ENCODE data around the gene HSPB1. TPM values are rescaled to one million over a fixed set of nuclear protein-coding genes. Genes with fewer than 3 reads are reported as not detected.

HSPB1 gene
- total RNA-seq, 1 experiment from 2014 or later = 198 TPM

- H3K27me3 Mint-ChIP-seq (ENCODE audit: insufficient read depth, unreplicated experiment) = no peaks in the 10 kb centered on the region
- no peak for DNase-seq (ENCODE audit: unreplicated experiment)
- H3K9me3 Mint-ChIP-seq (ENCODE audit: unreplicated experiment) = no peaks in the 10 kb centered on the region
- peaks cover 50% of the 10 kb centered on the region for H3K36me3 Mint-ChIP-seq (ENCODE audit: insufficient read depth, unreplicated experiment)
- POLR2A ChIA-PET = no interaction called here
- no peak overlapping the region for H3K27ac Mint-ChIP-seq (ENCODE audit: low read depth, unreplicated experiment)
- intact Hi-C loops (cut with micrococcal nuclease) = no loop called here
- peaks cover 38% of the 10 kb centered on the region for H3K4me1 Mint-ChIP-seq (ENCODE audit: insufficient read depth, unreplicated experiment)
- no TSS peak for BruUV-seq (replicated peaks)
- CTCF ChIA-PET = interaction anchor here (1.5 kb wide), 1 partner anchor 158 kb away, joined by 6 read pairs; no protein-coding TSS in a partner anchor
- no peak for TF ChIP-seq CTCF (IDR thresholded peaks at IDR 0.05; ENCODE audit: unreplicated experiment)
- no peak overlapping the region for H3K4me3 Mint-ChIP-seq (ENCODE audit: unreplicated experiment)
Measured at GRCh38 chr7:76336094-76336493, 33.6 kb downstream of the HSPB1 start.

GRCh38 chr7:76337147-76337546 lies 34.7 kb downstream of the HSPB1 start:
- peaks cover 47% of the 10 kb centered on the region for H3K36me3 Mint-ChIP-seq (ENCODE audit: insufficient read depth, unreplicated experiment)

GRCh38 chr7:76338298-76339084 lies 36.0 kb downstream of the HSPB1 start:
- CTCF ChIA-PET = interaction anchor here (1.0 to 1.7 kb wide), 3 partner anchors 20 to 25 kb away, joined by 3 to 4 read pairs (median 3); no protein-coding TSS in a partner anchor
- peaks cover 53% of the 10 kb centered on the region for H3K4me1 Mint-ChIP-seq (ENCODE audit: insufficient read depth, unreplicated experiment)
- intact Hi-C loops (cut with micrococcal nuclease) = loop anchor here (2.0 kb wide), 1 partner anchor 20 kb away; the partner anchor contains the start of gene YWHAG
- no peaks in the 10 kb centered on the region for H3K9me3 Mint-ChIP-seq (ENCODE audit: unreplicated experiment)
- peaks cover 50% of the 10 kb centered on the region for H3K36me3 Mint-ChIP-seq (ENCODE audit: insufficient read depth, unreplicated experiment)
- H3K27me3 Mint-ChIP-seq (ENCODE audit: insufficient read depth, unreplicated experiment) = no peaks in the 10 kb centered on the region
- no peak for TF ChIP-seq CTCF (IDR thresholded peaks at IDR 0.05; ENCODE audit: unreplicated experiment)
- POLR2A ChIA-PET = interaction anchor here (0.7 to 4.8 kb wide), 8 partner anchors 10 to 162 kb away, joined by 3 to 33 read pairs (median 4); partner anchors contain the start of gene YWHAG
- peak; percentile 79 for DNase-seq (ENCODE audit: unreplicated experiment)
- peak overlapping the region; percentile 37 for H3K27ac Mint-ChIP-seq (ENCODE audit: low read depth, unreplicated experiment)
- BruUV-seq (replicated peaks) = no TSS peak
- H3K4me3 Mint-ChIP-seq (ENCODE audit: unreplicated experiment) = peak overlapping the region; percentile 15

More at GRCh38 chr7:76337147-76337546, 34.7 kb downstream of the HSPB1 start:
- Mint-ChIP-seq H3K4me3 (ENCODE audit: unreplicated experiment) (no peak overlapping the region), H3K9me3 (ENCODE audit: unreplicated experiment) (no peaks in the 10 kb centered on the region), H3K4me1 (ENCODE audit: insufficient read depth, unreplicated experiment) (peaks cover 46% of the 10 kb centered on the region), H3K27ac (ENCODE audit: low read depth, unreplicated experiment) (no peak overlapping the region), H3K27me3 (ENCODE audit: insufficient read depth, unreplicated experiment) (no peaks in the 10 kb centered on the region)
- ChIA-PET POLR2A (interaction anchor here (0.6 to 2.6 kb wide), 3 partner anchors 19 to 289 kb away, joined by 3 to 11 read pairs (median 5); partner anchors contain the start of gene MDH2), CTCF (interaction anchor here (0.6 kb wide), 3 partner anchors 63 to 160 kb away, joined by 3 to 6 read pairs (median 3); no protein-coding TSS in a partner anchor)
- DNase-seq (ENCODE audit: unreplicated experiment) = no peak
- TF ChIP-seq CTCF (IDR thresholded peaks at IDR 0.05; ENCODE audit: unreplicated experiment) = no peak
- no TSS peak for BruUV-seq (replicated peaks)
- intact Hi-C loops (cut with micrococcal nuclease) = no loop called here

GRCh38 chr7:76340617-76341131 lies 38.2 kb downstream of the HSPB1 start:
- ChIA-PET POLR2A (interaction anchor here (0.7 to 4.8 kb wide), 3 partner anchors 14 to 22 kb away, joined by 3 to 33 read pairs (median 3); partner anchors contain the start of gene YWHAG), CTCF (interaction anchor here (1.2 to 1.7 kb wide), 2 partner anchors 10 to 23 kb away, joined by 3 to 4 read pairs; no protein-coding TSS in a partner anchor)
- Mint-ChIP-seq H3K27ac (ENCODE audit: low read depth, unreplicated experiment) (no peak overlapping the region), H3K4me3 (ENCODE audit: unreplicated experiment) (no peak overlapping the region), H3K9me3 (ENCODE audit: unreplicated experiment) (no peaks in the 10 kb centered on the region), H3K27me3 (ENCODE audit: insufficient read depth, unreplicated experiment) (no peaks in the 10 kb centered on the region), H3K36me3 (ENCODE audit: insufficient read depth, unreplicated experiment) (peaks cover 63% of the 10 kb centered on the region), H3K4me1 (ENCODE audit: insufficient read depth, unreplicated experiment) (peaks cover 60% of the 10 kb centered on the region)
- BruUV-seq (replicated peaks) = no TSS peak
- intact Hi-C loops (cut with micrococcal nuclease) = no loop called here
- DNase-seq (ENCODE audit: unreplicated experiment) = peak; percentile 40
- TF ChIP-seq CTCF (IDR thresholded peaks at IDR 0.05; ENCODE audit: unreplicated experiment) = no peak

Data from MCF 10A (cell line).